Activated CD4-positive, alpha-beta T cell treated with anti-CD3 and anti-CD28 coated beads, Interleukin-2, amount 50 U/mL, for 16 hours (primary cell): ENCODE measurements around the gene ZNF670.
A peak's percentile ranks its signal among the peaks of the same experiment; 100 is the strongest.
"Not testable (repeated sequence)": the region's sequence is repeated elsewhere in the genome, so short reads cannot be mapped to it uniquely, and the experiment has no call there.

Source experiments
- DNase-seq: peaks from one replicate; pipeline ENCODE4 v3.0.0-alpha.2; 2020

The ZNF670 gene

DNA sequence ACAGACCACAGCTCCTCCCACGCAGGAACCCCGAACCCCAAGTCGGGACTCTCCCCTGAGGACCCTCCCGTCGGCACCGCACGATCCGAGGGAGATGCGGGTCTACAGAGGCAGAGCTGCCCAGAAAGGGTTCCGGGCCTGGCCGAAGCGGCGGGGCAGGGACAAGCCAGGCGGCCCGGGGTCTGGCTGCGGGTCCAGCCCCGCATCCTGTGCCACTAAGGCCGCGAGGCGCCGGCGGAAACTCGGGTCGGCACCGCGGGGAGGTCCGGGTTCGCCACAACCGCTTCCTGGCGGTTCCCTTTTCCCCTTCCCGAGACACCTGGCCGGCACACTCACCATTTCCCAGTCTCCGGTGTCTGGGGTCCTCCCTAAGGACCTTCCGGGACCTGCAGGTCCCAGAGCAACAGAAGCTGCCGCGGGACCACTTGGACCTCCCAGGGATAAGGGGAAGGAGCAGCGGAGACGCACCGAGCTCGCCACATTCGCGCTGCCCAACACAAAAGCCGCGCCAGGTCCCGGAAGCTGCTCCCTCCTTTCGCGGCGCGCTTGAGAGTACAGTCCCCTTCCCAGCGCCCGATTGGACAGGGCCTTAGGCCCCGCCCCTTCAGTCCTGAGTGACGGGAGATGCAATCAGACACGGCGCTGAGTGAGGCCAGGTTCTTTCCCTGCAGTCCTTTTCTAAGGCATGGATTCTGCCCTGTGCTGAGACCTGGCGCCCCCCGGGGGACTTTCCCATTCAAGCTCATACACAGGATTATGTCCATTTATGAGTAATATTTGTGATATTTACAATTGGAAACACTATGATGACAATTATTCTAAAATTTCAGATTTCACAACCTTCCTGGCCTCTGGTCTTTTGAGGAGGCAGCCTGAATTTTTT, at the start of gene ZNF670:
Gene ZNF670 (minus strand): TSS at position 554 of the 883 bp plus-strand sequence. CDS start 215 bp downstream, at position 339.
- DNase-seq: peak; percentile 93

DNA sequence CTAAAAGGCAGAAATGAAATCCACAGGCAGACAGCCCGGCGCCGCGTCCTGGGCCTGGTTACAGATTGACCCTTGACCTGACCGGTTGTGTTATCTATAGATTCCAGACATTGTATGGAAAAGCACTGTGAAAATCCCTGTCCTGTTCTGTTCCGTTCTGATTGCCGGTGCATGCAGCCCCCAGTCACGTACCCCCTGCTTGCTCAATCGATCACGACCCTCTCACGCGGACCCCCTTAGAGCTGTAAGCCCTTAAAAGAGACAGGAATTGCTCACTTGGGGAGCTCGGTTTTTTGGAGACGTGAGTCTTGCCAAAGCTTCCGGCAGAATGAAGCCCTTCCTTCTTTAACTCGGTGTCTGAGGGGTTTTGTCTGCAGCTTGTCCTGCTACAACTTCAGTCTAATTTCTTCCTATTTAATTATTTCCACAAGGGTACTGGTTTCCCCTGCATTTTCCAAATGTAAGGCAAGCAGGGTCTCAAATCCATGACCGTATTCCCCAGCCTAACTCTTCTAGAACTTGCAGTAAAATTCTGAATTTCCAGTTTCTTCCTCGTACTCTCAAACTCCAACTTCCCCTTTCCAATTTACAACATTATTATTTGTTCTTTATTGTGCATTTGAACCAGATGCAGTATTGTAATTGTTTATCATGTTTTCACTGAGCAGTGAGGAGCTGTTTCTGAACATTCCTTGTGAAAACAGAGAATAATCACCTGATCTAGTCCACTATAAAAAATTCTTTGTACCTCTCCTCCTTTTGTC, 49.1 kb upstream of the ZNF670 start:
- not testable (repeated sequence) for DNase-seq

DNA sequence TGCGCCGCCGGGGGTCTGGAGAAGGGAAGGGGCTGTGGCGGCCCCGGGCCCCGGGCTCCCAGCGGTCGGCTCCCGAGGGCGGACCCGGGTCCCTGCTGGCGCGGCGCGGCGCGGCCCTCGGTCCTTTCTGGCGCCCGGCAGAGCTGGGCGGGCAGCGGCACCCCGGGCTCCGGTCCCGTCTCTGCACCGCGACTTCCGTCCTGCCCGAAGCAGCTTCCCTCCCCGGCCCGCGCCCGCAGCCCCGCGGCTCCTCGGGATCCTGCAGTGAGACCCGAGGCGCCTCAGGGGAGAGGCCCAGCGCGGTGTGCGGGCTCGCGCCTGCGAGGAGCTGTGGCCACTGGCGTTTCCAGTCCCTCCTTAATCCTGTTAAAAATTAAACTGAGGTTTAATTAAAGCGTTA, 48.0 kb upstream of the ZNF670 start:
- DNase-seq: not testable (repeated sequence)

DNA sequence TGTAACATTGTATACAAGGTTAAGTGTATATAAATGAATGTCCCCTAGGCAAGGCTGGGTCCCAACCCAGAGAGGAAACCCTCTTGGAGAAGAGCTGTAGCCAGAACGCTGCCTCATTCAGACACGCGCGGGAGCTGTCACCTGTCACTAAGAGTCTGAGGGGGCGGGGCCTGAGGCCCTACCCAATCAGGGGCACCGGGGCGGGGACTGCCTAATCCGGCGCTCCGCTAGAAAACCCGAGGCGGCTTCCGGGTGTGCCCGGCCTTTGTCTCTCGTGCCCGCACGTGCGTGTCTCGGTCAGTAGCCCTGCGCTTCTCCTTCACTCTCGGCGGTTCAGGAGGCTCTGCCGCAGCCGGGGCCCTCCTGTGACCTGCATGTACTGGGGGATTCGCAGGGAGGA, 47.6 kb upstream of the ZNF670 start:
- not testable (repeated sequence) for DNase-seq

DNA sequence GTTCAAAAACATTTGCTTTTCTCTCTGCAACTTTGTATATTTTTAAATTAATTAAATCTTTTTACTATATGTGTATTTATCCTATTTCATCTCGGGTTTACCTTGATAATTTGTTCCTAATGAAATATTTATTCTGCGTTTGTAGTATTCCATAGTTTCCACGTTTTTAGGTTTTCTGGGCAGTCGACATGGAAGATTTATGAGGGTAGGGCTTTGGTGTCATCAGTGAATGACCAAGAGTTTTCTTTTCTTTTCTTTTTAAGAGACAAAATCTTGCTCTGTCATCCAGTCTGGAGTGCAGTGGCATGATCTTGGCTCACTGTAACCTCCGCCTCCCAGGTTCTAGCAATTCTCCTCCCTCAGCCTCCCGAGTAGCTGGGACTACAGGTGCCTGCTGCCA, 42.8 kb upstream of the ZNF670 start:
- DNase-seq: no peak

DNA sequence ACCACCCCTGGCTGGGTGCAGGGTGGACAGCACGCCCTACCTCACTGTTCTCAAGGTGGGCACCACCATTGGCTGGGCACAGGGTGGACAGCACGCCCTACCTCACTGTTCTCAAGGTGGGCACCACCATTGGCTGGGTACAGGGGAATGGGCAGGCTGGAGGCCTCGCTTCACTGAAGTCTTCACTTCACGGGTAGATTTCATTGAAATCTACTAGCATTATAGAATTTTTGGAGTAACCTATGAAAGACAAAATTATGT, 41.7 kb upstream of the ZNF670 start:
- not testable (repeated sequence) for DNase-seq

DNA sequence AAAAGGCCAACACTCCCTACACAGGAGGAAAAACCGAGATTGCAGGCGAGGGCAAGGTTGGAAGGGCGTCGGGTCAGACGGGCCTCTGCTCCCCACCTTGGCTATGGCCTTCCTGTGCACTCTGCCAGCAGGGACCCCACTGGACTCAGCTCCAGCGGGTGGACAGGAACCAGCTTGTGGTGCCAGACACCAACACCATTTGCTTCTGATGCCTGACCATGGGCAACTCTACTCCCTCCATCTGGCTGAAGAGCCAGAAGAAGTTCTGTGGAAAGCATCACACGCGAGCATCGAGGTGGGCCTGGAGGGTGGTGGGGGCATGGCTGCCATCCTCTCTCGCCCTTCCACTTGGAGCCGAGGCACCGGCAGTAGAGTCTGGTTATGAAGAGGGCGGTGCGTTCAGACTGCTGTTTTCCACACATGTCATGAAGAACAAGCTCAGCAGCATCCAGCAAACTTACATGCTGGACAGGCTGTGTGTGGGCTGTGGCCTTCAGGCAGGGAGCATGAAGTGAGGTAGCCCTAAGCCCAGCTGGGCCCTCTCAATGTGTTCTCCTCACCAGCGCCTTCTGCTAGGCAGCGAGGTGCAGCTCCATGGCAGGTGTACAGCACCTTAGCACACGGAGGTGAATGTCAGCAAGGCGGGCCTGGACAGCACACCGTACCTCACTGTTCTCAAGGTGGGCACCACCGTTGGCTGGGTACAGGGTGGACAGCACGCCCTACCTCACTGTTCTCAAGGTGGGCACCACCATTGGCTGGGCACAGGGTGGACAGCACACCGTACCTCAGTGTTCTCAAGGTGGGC, 41.2 kb upstream of the ZNF670 start:
- DNase-seq: no peak

DNA sequence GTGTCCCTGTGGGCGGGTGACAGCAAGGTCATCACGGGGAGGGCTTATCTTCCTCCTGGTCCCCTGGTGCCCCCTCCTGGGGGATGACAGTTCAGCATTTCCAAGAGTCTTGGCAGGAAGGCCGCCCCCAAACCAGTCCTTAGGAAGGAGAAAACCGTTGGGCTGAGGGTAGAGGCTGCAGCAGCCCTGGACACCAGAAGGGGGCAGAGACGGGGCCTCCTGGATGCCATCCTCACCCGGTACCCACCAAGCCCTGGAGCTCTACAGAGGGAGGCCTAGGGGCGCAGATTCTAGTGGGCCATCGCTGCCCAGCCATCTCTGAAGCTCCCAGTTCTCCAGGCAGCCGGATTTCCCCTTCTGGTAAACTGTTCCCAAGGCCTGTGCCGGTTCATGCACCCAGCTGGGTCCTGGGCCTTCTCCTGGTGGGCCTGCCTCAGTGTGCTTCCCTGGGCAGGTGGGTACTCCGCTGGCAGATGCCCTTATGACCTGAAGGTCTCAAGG, 40.4 kb upstream of the ZNF670 start:
- peak; percentile 10 for DNase-seq

DNA sequence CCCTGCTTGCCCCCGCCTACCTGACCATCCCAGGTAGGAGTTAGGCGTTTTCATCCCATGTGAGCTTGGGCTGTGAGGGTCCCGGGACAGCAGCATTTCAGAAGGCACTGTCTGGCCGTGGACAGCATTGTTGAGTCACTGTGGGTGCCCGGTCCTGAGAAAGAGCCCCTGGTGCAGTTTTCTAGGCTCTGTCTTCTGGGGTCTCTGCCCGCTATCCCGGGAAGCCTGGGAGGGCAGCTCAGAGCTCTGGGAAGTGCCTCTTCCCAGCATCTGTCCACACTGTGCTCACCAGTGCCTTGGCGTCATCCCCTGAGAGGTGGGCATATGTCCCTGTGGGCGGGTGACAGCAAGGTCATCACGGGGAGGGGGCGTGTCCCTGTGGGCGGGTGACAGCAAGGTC, 36.9 kb upstream of the ZNF670 start:
- DNase-seq: no peak

DNA sequence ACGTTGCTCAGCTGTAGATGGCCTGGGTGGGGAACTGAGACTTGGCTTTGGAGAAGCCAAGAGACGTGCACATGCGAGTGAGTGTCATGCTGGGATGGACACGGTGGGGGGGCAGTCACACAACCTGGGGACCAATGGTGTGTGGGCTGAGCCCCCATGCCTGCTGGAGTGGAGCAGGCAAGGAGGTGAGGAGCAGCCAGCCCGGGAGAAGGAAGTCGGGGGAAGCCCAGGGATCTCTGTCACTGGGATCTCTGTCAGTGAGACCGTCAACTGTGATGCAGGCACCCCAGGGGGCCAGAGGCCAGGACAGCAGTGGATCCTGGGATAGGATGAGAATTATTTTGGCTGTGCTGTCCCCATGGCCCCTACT, 36.5 kb upstream of the ZNF670 start:
- DNase-seq: no peak

DNA sequence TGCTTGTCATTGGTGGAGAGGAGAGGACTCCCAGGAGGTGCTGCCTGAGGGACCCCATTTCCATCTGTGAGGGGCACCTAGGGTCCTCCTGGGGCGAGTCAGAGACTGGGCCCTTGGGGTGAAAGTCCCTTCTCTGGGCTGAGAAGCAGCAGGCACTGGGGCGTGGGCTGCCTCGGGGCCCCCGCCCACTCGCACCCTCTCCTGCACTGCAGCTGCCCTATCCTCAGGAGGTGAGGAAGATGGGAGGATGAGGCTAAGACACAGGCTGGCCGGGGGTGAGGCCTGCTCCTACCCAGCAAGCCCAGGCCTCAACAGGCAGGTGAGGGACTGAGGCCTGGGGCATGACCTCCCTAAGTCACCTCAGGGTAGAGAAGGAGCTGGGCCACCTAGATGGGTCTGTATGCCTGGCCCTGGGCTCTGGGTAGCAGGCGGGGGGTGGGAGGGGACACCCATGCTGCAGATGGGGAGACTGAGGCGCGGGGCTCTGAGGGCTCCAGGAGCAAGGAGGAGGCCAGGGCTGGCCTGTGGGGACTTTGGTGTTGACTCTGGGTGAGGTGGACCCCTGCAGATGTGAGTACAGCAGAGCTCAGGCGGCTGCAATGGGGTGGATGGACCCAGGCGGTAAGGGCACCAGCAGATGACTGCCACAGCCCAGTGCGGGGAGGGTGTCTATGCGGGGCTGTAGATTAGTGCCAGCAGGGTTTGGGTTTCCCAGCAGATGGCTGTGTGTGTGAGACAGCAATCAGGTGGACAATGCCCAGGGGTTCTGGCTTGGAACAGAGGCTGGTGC, 35.9 kb upstream of the ZNF670 start:
- no peak for DNase-seq

DNA sequence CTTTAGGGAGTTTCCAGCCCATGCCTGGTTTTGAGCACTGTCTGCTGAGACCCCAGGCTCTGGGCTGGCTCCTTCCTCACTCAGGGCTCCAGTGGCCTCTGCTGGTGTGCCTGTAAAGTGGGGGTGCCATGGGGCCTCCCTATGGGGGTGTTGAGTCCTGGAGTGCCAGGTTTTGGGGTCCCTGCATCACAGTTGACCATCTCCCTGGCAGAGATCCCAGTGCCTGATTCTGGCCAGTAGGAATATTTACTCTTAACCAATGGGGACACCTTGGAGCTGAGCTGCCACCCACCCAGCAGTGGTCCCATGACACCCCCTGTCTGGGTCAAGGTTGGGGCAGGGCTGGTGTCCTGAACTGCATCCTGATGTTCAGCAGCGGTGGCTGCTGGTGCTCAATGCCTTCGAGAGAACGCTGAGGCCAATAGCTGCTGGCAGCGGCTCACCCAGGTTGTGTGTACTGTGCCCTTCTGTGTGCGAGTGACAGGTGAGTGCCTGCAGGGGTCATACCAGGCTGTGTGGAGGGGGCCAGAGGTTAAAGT, 35.2 kb upstream of the ZNF670 start:
- DNase-seq: no peak

DNA sequence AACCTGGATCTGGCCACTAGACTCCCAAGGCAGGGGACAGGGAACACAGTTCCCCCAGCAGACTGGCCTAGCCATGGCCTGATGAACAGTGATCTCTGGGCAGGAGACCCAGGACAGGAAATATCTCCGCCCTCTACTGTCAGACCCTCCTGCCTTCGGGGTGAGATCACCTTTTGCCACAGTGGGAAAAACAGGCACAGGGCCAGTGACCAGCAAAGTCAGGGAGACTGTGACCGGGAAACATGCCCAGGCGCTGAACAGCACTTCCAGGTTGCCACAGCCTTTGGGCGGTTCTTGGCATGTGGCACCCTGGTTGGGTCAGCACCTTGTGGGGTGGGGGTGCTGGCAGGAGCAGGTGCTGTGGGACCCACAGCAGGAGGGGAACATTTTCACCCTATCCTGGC, 34.5 kb upstream of the ZNF670 start:
- no peak for DNase-seq

DNA sequence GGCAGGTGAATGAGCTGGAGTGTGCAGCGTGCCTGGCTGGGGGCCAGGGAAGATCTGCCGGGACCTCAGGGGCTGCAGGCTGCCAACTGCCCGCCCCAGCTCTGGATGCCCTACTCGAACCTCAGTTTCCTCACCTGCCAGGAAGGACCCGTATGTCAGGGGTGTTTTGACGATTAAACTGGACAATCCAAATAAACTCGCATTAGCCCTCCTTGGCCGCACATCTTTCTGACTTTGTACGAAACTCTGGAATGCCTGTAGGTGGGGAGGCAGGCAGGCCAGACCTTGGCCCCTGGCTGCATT, 33.8 kb upstream of the ZNF670 start:
- no peak for DNase-seq

DNA sequence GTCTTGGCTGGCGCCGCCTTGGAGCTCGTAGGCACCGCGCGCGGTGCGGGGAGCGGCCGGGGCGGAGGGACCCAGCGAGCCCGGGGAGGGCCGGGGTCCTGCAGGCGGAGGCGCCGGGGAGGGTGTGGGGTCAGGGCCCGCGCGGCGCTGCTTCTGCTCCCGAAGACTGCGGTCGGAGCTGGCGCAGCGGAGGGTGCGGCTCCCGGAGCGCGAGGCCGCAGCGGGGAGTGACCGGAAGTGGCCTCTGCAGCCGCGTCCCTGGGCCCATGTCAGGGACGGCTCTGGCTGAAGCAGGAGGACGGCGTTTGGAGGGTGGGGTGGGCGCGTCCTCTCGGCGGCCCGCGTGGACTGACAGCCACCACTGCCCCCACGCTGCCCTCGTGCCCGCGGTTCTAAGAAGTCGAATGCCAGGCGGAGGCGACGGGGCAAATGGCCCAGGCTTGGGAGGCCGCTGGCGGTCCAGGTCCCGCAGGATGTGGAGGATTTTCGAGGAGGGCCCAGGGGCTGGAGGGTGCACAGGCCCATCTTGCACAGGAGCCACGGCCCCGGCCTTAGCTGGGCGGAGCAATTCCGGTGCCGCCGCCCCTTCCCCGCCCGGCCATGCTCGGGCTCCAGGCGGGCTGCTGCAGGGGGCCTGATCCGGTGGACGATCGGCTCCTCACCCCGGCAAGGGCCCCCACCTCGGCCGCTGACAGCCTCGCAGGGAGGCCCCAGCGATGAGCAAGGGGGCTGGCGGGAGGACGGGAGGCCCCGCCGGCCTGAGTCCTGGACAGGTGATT, 33.3 kb upstream of the ZNF670 start:
- DNase-seq: no peak

DNA sequence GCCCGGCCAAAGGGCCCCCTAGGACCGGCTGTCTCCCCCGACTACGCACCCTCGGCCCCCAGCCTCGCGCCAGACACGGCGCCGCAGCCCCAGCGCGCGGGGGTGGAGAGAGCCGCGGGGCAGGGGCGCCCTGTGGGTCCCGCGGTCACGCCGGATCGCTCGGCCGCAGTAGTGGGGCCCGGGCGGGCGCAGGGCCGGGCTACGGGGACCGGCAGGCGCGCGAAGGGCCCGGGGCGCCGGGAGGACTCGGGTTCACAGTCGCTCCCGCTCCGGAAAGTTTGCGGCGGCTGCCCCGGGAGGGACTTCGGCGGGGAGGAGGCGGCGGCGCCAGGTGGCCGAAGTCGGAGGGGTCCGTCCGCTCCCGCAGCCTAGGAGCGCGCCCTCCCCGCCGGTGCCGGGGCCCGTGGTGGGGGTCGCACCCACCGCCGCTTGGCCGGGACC, 32.7 kb upstream of the ZNF670 start:
- no peak for DNase-seq

DNA sequence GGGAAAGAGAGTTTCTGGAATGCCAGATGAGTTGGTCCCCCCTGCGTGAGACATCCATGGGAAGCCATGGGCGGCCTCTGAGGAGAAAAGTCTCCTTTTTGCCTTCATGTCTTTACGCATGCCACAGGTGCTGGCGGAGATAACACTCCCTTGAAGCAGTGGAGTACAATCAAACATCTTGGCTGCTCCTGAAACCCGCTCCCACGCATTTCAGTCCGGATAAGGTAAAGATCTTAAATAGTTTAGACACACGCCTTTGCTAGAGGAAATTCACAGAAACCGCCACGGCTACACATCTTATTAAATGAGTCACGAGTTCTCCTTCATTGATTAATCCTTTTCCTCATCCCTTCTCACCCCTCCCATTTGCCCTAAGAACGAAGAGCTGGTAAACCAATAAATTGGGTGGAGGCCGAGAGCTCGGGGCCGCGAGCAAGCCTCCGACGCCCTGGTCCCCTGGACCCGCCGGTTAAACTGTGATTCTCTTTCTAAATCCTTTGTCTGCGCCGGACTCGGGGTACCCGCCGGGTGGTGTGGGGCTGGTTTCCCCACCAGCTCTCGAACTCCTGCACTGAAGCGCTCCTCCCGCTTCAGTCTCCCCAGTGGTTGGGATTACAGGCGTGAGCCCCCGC, 32.1 kb upstream of the ZNF670 start:
- peak; percentile 50 for DNase-seq

DNA sequence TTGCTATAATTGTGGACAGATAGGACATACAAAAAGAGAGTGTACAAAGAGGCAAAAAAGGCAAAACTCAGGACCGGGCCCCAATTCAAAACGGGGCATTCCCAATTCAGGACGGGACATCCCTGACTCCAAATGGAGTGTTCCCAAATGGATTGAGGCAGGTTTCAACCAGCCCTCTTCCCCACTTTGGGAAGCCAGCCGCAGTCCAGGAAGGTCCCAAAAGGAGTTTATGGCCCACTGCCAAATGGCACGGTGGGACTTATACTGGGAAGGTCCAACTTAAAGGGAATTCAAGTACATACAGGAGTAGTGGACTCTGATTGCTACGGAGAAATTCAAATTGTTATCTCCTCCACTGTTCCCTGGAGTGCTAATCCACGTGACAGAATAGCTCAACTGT, 29.1 kb upstream of the ZNF670 start:
- DNase-seq: no peak

DNA sequence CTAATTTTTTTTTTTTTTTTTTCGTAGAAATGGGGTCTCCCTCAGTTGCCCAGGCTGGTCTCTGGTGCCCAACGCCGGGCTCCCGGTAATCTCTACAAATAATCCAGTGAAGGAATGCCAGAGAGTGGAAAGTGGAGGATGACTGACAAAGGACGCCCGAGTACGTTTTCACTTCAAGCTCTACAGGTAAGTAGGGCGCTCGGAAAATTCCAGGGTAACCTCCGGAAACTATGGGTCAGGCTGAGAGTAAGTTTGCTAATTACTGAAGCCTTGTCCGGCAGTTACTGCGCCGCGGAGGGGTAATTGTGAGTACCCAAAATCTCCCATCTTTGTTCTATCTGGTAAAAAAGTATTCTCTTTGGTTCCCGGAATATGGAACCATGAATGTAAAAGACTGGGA, 27.4 kb upstream of the ZNF670 start:
- no peak for DNase-seq

DNA sequence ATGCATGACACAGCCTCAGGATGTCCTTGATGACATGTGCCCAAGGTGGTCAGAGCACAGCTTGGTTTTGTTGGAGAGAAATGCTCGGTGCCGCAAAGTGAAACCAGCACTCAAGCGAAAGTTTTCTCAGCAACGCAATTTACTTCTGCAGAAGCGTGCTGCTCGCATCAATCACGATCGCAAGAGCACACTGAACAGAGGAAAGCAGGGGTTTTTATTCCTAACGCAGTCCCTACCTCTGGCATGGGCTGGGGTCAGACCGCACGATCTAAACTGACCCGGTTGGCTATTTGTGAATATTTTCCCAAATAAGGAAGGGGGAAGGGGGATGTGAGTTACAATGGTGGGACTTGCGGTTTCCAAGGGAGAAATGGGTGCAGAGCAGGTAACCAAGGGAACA, 26.4 kb upstream of the ZNF670 start:
- DNase-seq: no peak
